Measurements from ENCODE around the gene C12orf56.
"Not testable (repeated sequence)": the region's sequence is repeated elsewhere in the genome, so short reads cannot be mapped to it uniquely, and the experiment has no call there.

C12orf56 gene

GRCh38 chr12:64229240-64229639, 161.3 kb downstream of the C12orf56 start:
- DNase-seq: no peak

- no peak for DNase-seq
Observed at GRCh38 chr12:64225626-64226025, 164.9 kb downstream of the C12orf56 start.

- peak; percentile 81 for DNase-seq
Observed at GRCh38 chr12:64222009-64222765, 168.4 kb downstream of the C12orf56 start, which contains the start of gene KICS2. TSS of gene KICS2 (minus strand) at chr12:64222296. CDS start at chr12:64222237, 59 bp downstream.

- DNase-seq: peak; percentile 79
Observed at GRCh38 chr12:64221651-64222008, 168.9 kb downstream of the C12orf56 start.

GRCh38 chr12:64220046-64220445, 170.5 kb downstream of the C12orf56 start:
- DNase-seq: no peak

GRCh38 chr12:64219145-64219544, 171.4 kb downstream of the C12orf56 start:
- no peak for DNase-seq

- DNase-seq: no peak
Observed at GRCh38 chr12:64218597-64218996, 172.0 kb downstream of the C12orf56 start.

GRCh38 chr12:64217643-64218042, 172.9 kb downstream of the C12orf56 start:
- DNase-seq: not testable (repeated sequence)

- no peak for DNase-seq
Observed at GRCh38 chr12:64216239-64216638, 174.3 kb downstream of the C12orf56 start.
